Peyer's patch (tissue), 4 donors: ENCODE results near the gene A2M. TPM values are rescaled to one million over a fixed set of nuclear protein-coding genes. Genes with fewer than 3 reads are reported as not detected.
A peak's percentile ranks its signal among the peaks of the same experiment; 100 is the strongest.

Source experiments
- DNase-seq, 3 donors: peaks; one replicate each; pipeline ENCODE4 v3.0.0-alpha.2; 2017 to 2019
- H3K27ac ChIP-seq, 4 donors: fragments of 200-600 bp; sonication (generic); one replicate each; pipeline ENCODE4 v1.5.1; 2016 to 2019
- H3K27me3 ChIP-seq, 2 donors: fragments of 200-600 bp; sonication (generic); one replicate each; pipeline ENCODE4 v1.5.1; 2019
- H3K36me3 ChIP-seq, 3 donors: fragments of 200-600 bp; sonication (generic); one replicate each; pipeline ENCODE4 v1.5.1; 2016 to 2019
- H3K4me1 ChIP-seq, 4 donors: fragments of 200-600 bp; sonication (generic); one replicate each; pipeline ENCODE4 v1.5.1; 2016 to 2019
- H3K4me3 ChIP-seq, 4 donors: fragments of 200-600 bp; sonication (generic); 1 replicate in 3 of 4; 2 replicates in 1 of 4; pipeline ENCODE4 v1.5.1; 2016 to 2019; ENCODE audit warnings: mild to moderate bottlenecking in 1 of 4
- H3K9me3 ChIP-seq, 4 donors: fragments of 200-600 bp; sonication (generic); one replicate each; pipeline ENCODE4 v1.5.1; 2016 to 2019; ENCODE audit warnings: mild to moderate bottlenecking in 1 of 4
- POLR2A ChIP-seq, 2 donors: fragments of 450-650 bp; IDR thresholded peaks; one replicate each; pipeline ENCODE4 v1.5.1; 2017; ENCODE audit warnings: antibody characterized with exemption in 2 of 2, mild to moderate bottlenecking in 2 of 2, moderate library complexity in 2 of 2
- total RNA-seq, 4 donors: library from RNA; depleted of rRNA; stranded (reverse); fragments of >200 nt; gene quantifications; one replicate each; pipeline ENCODE4 v1.1.0, GENCODE V29; 2016
- TF ChIP-seq, protein P1 (sequence below), 6 experiments: fragments of 450-650 bp in 4 of 6; fragments of 200-600 bp in 2 of 6; sonication (generic) in 1 of 6; IDR thresholded peaks; one replicate each; pipeline ENCODE4 v1.5.1; 2017 to 2019; ENCODE audit warnings: antibody characterized with exemption in 6 of 6, mild to moderate bottlenecking in 3 of 6, moderate library complexity in 1 of 6

The A2M gene
- total RNA-seq, 4 donors from 2014 or later = 39.8 to 201 (median 88.8) TPM

DNA sequence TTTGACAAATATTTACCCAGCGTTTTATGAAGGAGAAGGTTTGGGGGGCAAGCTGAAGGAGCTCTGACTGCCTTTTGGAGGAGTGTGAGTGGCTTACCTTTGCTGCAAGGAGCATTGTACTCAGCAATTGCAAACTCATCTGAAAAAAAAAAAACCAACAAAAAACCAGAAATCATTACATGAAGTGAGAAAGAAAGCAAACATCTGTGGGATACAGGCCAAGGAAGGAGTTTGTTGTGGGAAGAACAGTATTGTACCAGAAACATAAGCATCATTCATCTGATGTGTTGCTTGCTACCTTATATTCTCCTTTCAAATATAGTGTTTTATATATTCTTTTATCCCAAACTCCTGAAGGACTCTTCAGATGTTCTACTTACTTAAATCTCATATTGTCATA, 47.6 kb downstream of the A2M start:
- Histone ChIP-seq H3K36me3 (peaks cover 0 to 25% (median 0%) of the 10 kb centered on the region in 3 donors), H3K4me3 (no peak overlapping the region), H3K27ac (no peak overlapping the region), H3K4me1 (peaks cover 0 to 7% (median 0%) of the 10 kb centered on the region in 4 donors), H3K27me3 (no peaks in the 10 kb centered on the region), H3K9me3 (no peaks in the 10 kb centered on the region)
- no peak for DNase-seq
- TF ChIP-seq, protein P1, sequence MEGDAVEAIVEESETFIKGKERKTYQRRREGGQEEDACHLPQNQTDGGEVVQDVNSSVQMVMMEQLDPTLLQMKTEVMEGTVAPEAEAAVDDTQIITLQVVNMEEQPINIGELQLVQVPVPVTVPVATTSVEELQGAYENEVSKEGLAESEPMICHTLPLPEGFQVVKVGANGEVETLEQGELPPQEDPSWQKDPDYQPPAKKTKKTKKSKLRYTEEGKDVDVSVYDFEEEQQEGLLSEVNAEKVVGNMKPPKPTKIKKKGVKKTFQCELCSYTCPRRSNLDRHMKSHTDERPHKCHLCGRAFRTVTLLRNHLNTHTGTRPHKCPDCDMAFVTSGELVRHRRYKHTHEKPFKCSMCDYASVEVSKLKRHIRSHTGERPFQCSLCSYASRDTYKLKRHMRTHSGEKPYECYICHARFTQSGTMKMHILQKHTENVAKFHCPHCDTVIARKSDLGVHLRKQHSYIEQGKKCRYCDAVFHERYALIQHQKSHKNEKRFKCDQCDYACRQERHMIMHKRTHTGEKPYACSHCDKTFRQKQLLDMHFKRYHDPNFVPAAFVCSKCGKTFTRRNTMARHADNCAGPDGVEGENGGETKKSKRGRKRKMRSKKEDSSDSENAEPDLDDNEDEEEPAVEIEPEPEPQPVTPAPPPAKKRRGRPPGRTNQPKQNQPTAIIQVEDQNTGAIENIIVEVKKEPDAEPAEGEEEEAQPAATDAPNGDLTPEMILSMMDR (IDR thresholded peaks at IDR 0.05) = no peak
- TF ChIP-seq POLR2A (IDR thresholded peaks at IDR 0.05) = no peak

DNA sequence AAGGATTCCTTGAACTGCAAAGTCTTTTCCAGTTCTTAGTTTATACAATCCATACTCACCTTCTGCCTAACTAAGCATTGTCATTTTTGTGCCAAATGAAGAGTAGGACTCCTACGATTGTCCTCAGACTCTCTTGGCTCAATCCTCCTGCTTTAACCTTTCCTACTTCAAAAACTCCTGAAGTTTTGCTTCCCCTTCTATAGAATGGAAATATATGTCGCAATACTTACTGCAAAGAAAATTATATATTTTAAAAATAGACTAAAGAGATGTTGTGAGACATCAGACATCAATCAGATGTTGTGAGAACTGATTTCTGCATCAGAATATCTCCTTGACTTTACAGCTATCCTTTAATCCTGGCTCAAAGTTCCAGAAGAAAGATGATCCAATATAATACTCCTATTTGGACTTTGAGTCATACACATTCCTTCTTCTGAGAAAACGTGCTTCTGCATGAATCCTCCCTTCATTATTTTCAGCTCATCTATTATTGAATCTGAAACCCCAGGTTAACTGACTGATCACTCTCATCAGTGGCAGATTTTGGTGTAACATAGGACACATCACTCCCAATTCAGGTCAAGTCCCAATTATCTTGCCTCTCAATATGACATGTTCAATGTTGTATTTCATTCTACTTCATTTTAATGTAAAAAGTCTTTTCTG, 48.8 kb downstream of the A2M start:
- Histone ChIP-seq H3K4me1 (peaks cover 0 to 7% (median 0%) of the 10 kb centered on the region in 4 donors), H3K9me3 (no peaks in the 10 kb centered on the region), H3K36me3 (peaks cover 0 to 13% (median 0%) of the 10 kb centered on the region in 3 donors), H3K27ac (no peak overlapping the region), H3K4me3 (no peak overlapping the region), H3K27me3 (no peaks in the 10 kb centered on the region)
- TF ChIP-seq, protein P1 (IDR thresholded peaks at IDR 0.05) = no peak
- no peak for TF ChIP-seq POLR2A (IDR thresholded peaks at IDR 0.05)
- no peak for DNase-seq

DNA sequence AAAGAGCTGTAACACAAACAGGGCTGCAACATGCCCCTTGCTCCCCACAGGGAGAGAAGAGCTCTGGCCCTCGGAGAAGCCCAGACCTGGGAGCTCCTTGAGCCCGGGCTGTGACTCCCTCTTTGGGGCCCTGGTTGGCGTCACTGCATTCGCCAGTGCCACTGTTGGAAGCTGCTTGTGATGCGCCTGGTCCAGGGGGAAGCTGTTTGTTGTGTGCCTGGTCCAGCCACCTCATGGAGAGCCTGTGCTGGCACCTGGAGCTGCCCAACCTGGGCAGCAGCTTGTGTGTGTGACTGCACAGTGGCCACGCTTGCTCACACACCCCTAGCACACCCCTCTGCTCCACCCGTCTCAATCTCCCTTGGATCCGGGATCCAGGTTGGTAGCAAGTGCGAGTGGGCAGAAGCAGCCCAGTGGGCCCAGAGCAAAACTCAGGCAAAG, 49.5 kb downstream of the A2M start:
- Histone ChIP-seq H3K36me3 (peaks cover 0 to 6% (median 0%) of the 10 kb centered on the region in 3 donors), H3K27ac (no peak overlapping the region), H3K9me3 (no peaks in the 10 kb centered on the region), H3K4me3 (no peak overlapping the region), H3K27me3 (no peaks in the 10 kb centered on the region), H3K4me1 (peaks cover 0 to 7% (median 0%) of the 10 kb centered on the region in 4 donors)
- DNase-seq = peak in 1 of 3 donors; percentile 42
- no peak for TF ChIP-seq POLR2A (IDR thresholded peaks at IDR 0.05)
- TF ChIP-seq, protein P1 (IDR thresholded peaks at IDR 0.05) = no peak

DNA sequence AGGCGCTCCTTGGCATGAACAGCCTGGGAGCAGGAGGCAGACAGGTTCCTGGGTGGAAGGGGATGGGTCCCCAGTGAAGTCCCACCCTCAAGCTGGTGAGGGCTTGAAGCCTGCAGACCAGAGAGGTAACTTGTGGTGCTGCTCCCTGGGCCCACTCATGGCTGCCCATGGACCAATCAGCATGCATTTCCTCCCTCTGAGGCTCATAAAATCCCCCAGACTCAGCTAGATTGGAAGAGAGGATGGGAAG, 50.2 kb downstream of the A2M start:
- H3K4me1 ChIP-seq = peaks cover 0 to 7% (median 0%) of the 10 kb centered on the region in 4 donors
- H3K27ac ChIP-seq = peak overlapping the region; percentile 72 to 97 (median 94)
- no peak for DNase-seq
- H3K9me3 ChIP-seq = no peaks in the 10 kb centered on the region
- TF ChIP-seq, protein P1 (IDR thresholded peaks at IDR 0.05) = no peak
- no peak for TF ChIP-seq POLR2A (IDR thresholded peaks at IDR 0.05)
- peaks cover 0 to 6% (median 0%) of the 10 kb centered on the region in 3 donors for H3K36me3 ChIP-seq
- H3K27me3 ChIP-seq = no peaks in the 10 kb centered on the region
- peak overlapping the region in 2 of 4 donors; percentile 68 to 84 for H3K4me3 ChIP-seq

DNA sequence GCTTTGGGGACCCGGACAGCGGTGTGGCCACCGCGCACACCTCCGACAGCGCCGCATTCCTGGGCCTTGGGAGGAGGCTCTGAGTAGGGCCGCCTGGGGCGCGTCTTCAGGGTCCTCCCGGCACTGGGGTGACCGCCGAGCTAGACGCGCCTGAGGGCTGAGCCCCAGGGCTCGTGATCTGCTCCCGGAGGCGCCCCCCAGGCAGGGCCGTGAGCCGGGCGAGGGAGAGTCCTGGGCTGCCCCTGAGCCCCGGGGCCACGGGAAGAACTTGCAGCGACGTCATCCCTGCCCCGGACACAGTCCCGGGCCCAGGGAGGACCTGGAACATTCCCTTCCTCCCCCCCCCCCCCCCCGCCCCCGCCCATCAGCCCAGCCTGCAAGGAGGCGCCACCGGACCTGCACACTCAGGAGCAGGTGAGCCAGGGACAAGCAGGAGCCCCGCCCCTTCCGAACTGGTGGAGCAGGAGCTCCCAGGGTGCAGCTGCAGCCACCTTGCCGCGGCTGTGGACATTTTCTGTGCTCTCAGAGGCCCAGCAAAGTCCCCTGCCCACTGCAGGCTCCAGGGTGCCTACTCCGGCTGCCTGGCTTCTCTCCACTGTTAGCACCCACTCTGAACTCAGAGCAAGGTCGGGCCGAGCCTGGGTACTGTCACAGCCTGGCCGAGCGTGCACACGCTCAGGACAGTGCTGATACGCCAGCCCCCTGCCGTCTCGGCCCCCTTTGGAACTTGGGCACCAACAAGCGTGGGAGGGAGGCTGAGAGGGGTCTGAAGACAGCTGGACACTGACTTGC, 50.7 kb downstream of the A2M start:
- H3K4me3 ChIP-seq = peak overlapping the region; percentile 61 to 88 (median 76)
- DNase-seq = peak; percentile 34 to 92 (median 90)
- no peaks in the 10 kb centered on the region for H3K27me3 ChIP-seq
- peaks cover 0 to 7% (median 0%) of the 10 kb centered on the region in 4 donors for H3K4me1 ChIP-seq
- peak overlapping the region; percentile 72 to 97 (median 94) for H3K27ac ChIP-seq
- H3K36me3 ChIP-seq = peaks cover 0 to 6% (median 0%) of the 10 kb centered on the region in 3 donors
- no peaks in the 10 kb centered on the region for H3K9me3 ChIP-seq
- peak; percentile 85 to 87 for TF ChIP-seq POLR2A (IDR thresholded peaks at IDR 0.05)
- TF ChIP-seq, protein P1 (IDR thresholded peaks at IDR 0.05) = peak in 1 of 6 experiments; percentile 10
